ENCODE results near the gene GRPEL1. TPM values are rescaled to one million over a fixed set of nuclear protein-coding genes. Genes with fewer than 3 reads are reported as not detected.

The GRPEL1 gene
- total RNA-seq, 3 donors from 2014 or later (not counting 1 experiment from before 2014, with no cell fraction given) = 20.1 to 37.8 (median 36.8) TPM

- TF ChIP-seq, protein P1, sequence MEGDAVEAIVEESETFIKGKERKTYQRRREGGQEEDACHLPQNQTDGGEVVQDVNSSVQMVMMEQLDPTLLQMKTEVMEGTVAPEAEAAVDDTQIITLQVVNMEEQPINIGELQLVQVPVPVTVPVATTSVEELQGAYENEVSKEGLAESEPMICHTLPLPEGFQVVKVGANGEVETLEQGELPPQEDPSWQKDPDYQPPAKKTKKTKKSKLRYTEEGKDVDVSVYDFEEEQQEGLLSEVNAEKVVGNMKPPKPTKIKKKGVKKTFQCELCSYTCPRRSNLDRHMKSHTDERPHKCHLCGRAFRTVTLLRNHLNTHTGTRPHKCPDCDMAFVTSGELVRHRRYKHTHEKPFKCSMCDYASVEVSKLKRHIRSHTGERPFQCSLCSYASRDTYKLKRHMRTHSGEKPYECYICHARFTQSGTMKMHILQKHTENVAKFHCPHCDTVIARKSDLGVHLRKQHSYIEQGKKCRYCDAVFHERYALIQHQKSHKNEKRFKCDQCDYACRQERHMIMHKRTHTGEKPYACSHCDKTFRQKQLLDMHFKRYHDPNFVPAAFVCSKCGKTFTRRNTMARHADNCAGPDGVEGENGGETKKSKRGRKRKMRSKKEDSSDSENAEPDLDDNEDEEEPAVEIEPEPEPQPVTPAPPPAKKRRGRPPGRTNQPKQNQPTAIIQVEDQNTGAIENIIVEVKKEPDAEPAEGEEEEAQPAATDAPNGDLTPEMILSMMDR (IDR thresholded peaks at IDR 0.05) = no peak
- Histone ChIP-seq H3K9me3 (ENCODE audit: control insufficient read depth, insufficient read depth, low read length) (no peaks in the 10 kb centered on the region), H3K4me1 (ENCODE audit: control insufficient read depth, insufficient read depth, low read length) (no peaks in the 10 kb centered on the region), H3K27me3 (ENCODE audit: control insufficient read depth, insufficient read depth, low read length) (no peaks in the 10 kb centered on the region), H3K27ac (ENCODE audit: low read length) (no peak overlapping the region), H3K4me3 (ENCODE audit: low read length) (no peak overlapping the region), H3K36me3 (ENCODE audit: control insufficient read depth, insufficient read depth, low read length) (peaks cover 39% of the 10 kb centered on the region)
- intact Hi-C loops (cut with micrococcal nuclease) = no loop called here
- ATAC-seq (no peak), DNase-seq (no peak)
- WGBS (ENCODE audit: insufficient coverage) = 96% methylated on average over 10 of the region's 10 CpGs
- Mint-ChIP-seq H3K36me3 (peaks cover 7% of the 10 kb centered on the region), H3K27ac (no peak overlapping the region), H3K4me3 (no peak overlapping the region), H3K27me3 (ENCODE audit: low read depth in 2 of 2) (no peaks in the 10 kb centered on the region), H3K9me3 (no peaks in the 10 kb centered on the region), H3K4me1 (peaks cover 0 to 13% of the 10 kb centered on the region in 2 donors)
Measured at GRCh38 chr4:7030856-7031255, 37.0 kb downstream of the GRPEL1 start.

DNA sequence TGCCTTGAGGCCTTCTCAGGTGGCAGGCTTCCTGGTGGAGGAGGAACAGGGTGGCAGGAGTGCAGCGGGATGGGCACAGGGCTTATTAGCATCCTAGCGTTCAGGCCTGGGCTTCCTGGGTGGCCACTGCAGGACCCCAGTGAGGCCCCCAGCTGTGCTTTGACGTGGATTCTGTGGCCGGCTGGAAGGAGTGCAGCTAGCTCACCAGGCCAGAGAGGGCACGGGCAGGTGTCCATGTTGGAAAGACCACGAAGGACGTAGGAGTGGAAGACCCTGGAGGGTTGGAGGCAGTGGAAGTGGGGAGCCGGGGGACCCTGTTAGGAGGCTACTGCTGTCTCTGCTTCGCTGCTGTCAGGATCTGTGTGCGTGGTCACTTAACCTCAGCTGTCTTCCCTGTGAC, 37.9 kb downstream of the GRPEL1 start:
- Histone ChIP-seq H3K9me3 (ENCODE audit: control insufficient read depth, insufficient read depth, low read length) (no peaks in the 10 kb centered on the region), H3K27me3 (ENCODE audit: control insufficient read depth, insufficient read depth, low read length) (no peaks in the 10 kb centered on the region), H3K4me3 (ENCODE audit: low read length) (no peak overlapping the region), H3K36me3 (ENCODE audit: control insufficient read depth, insufficient read depth, low read length) (peaks cover 46% of the 10 kb centered on the region), H3K4me1 (ENCODE audit: control insufficient read depth, insufficient read depth, low read length) (no peaks in the 10 kb centered on the region), H3K27ac (ENCODE audit: low read length) (no peak overlapping the region)
- 97% methylated on average over 10 of the region's 10 CpGs for WGBS (ENCODE audit: insufficient coverage)
- TF ChIP-seq, protein P1 (IDR thresholded peaks at IDR 0.05) = no peak
- peaks cover 0 to 13% of the 10 kb centered on the region in 2 donors for H3K4me1 Mint-ChIP-seq
- ATAC-seq = no peak
- H3K27me3 Mint-ChIP-seq (ENCODE audit: low read depth in 2 of 2) = no peaks in the 10 kb centered on the region
- H3K27ac Mint-ChIP-seq = no peak overlapping the region
- H3K36me3 Mint-ChIP-seq = peaks cover 7% of the 10 kb centered on the region
- intact Hi-C loops (cut with micrococcal nuclease) = no loop called here
- H3K9me3 Mint-ChIP-seq = no peaks in the 10 kb centered on the region
- H3K4me3 Mint-ChIP-seq = no peak overlapping the region
- no peak for DNase-seq

DNA sequence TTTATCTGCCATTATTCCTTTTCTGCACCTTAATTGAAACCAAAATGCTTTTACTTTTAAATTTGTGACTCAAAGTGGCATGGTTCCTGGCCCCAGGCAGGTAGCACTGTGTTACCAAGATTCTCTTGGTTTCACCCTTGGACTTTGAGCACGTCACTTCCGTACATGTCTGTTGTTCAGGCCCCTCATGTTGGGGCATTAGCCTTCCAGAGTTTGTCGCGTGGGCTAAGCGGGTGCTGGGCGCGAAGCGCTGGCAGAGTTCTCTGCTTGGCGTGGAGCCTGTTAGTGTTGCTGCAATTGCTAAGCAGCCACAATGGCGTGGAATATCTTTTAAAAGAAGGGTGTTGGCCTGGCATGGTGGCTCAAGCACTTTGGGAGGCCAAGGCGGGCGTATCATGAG, 38.7 kb downstream of the GRPEL1 start:
- Mint-ChIP-seq H3K27ac (no peak overlapping the region), H3K4me3 (no peak overlapping the region), H3K4me1 (peaks cover 0 to 13% of the 10 kb centered on the region in 2 donors), H3K36me3 (peaks cover 7% of the 10 kb centered on the region), H3K27me3 (ENCODE audit: low read depth in 2 of 2) (no peaks in the 10 kb centered on the region), H3K9me3 (no peaks in the 10 kb centered on the region)
- no peak overlapping the region for H3K4me3 ChIP-seq (ENCODE audit: low read length)
- DNase-seq (no peak), ATAC-seq (no peak)
- H3K27ac ChIP-seq (ENCODE audit: low read length) = no peak overlapping the region
- H3K27me3 ChIP-seq (ENCODE audit: control insufficient read depth, insufficient read depth, low read length) = no peaks in the 10 kb centered on the region
- no peaks in the 10 kb centered on the region for H3K4me1 ChIP-seq (ENCODE audit: control insufficient read depth, insufficient read depth, low read length)
- 96% methylated on average over 12 of the region's 12 CpGs for WGBS (ENCODE audit: insufficient coverage)
- intact Hi-C loops (cut with micrococcal nuclease) = no loop called here
- no peaks in the 10 kb centered on the region for H3K9me3 ChIP-seq (ENCODE audit: control insufficient read depth, insufficient read depth, low read length)
- H3K36me3 ChIP-seq (ENCODE audit: control insufficient read depth, insufficient read depth, low read length) = peaks cover 52% of the 10 kb centered on the region
- TF ChIP-seq, protein P1 (IDR thresholded peaks at IDR 0.05) = no peak

- Histone ChIP-seq H3K4me1 (ENCODE audit: control insufficient read depth, insufficient read depth, low read length) (no peaks in the 10 kb centered on the region), H3K4me3 (ENCODE audit: low read length) (no peak overlapping the region), H3K27me3 (ENCODE audit: control insufficient read depth, insufficient read depth, low read length) (no peaks in the 10 kb centered on the region), H3K27ac (ENCODE audit: low read length) (no peak overlapping the region), H3K36me3 (ENCODE audit: control insufficient read depth, insufficient read depth, low read length) (peaks cover 52% of the 10 kb centered on the region), H3K9me3 (ENCODE audit: control insufficient read depth, insufficient read depth, low read length) (no peaks in the 10 kb centered on the region)
- intact Hi-C loops (cut with micrococcal nuclease) = no loop called here
- TF ChIP-seq, protein P1 (IDR thresholded peaks at IDR 0.05) = no peak
- H3K4me1 Mint-ChIP-seq = peaks cover 0 to 13% of the 10 kb centered on the region in 2 donors
- 81% methylated on average over 3 of the region's 5 CpGs for WGBS (ENCODE audit: insufficient coverage)
- ATAC-seq = no peak
- H3K27ac Mint-ChIP-seq = peak overlapping the region in 1 of 2 donors; percentile 10
- no peak overlapping the region for H3K4me3 Mint-ChIP-seq
- H3K27me3 Mint-ChIP-seq (ENCODE audit: low read depth in 2 of 2) = no peaks in the 10 kb centered on the region
- H3K36me3 Mint-ChIP-seq = peaks cover 7% of the 10 kb centered on the region
- no peak for DNase-seq
- H3K9me3 Mint-ChIP-seq = no peaks in the 10 kb centered on the region
Measured at GRCh38 chr4:7027913-7028312, 40.0 kb downstream of the GRPEL1 start.

Measured in natural killer cell (primary cell).